ENCODE data around the gene DCX.

DNA sequence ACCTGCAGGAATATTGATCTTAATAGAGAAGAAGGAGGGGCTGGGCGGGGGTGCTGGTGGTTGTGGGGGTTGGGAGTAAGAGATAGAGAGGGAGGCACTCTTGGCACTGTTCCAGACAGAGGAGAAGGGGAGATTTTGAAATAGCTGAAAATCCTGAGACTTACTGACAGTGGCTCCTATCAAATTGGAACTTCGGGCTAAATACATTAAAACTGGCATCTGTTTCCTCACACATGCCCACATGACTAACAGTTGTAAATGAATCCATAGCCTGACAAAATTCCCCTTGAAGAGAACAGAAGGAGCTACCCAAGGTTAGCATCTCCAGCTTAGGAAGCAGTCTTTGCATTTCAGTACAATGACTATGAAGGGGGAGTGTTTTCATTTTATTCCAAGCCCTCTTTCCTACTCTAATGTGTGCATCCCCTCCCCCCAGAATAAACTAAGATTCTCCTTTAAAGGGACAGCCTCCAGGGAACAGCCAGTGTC, 1.4 kb downstream of the DCX start:
- TF ChIP-seq, protein P1, sequence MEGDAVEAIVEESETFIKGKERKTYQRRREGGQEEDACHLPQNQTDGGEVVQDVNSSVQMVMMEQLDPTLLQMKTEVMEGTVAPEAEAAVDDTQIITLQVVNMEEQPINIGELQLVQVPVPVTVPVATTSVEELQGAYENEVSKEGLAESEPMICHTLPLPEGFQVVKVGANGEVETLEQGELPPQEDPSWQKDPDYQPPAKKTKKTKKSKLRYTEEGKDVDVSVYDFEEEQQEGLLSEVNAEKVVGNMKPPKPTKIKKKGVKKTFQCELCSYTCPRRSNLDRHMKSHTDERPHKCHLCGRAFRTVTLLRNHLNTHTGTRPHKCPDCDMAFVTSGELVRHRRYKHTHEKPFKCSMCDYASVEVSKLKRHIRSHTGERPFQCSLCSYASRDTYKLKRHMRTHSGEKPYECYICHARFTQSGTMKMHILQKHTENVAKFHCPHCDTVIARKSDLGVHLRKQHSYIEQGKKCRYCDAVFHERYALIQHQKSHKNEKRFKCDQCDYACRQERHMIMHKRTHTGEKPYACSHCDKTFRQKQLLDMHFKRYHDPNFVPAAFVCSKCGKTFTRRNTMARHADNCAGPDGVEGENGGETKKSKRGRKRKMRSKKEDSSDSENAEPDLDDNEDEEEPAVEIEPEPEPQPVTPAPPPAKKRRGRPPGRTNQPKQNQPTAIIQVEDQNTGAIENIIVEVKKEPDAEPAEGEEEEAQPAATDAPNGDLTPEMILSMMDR (conservative IDR thresholded peaks at IDR 0.05 in 1 of 2, IDR thresholded peaks at IDR 0.05 in 1 of 2; ENCODE audit: extremely low read depth in 1 of 2, insufficient read depth in 1 of 2, low read depth in 1 of 2, low read length in 2 of 2), result no peak
- TF ChIP-seq EZH2 (IDR thresholded peaks at IDR 0.05; ENCODE audit: borderline replicate concordance, low read length), result no peak

Measured in mammary epithelial cell (primary cell).